Kidney epithelial cell (primary cell): ENCODE measurements around the gene CDKN2A. TPM values are rescaled to one million over a fixed set of nuclear protein-coding genes. Genes with fewer than 3 reads are reported as not detected.

ENCODE experiments used
- DNase-seq: peaks from one replicate; pipeline ENCODE4 v3.0.0-alpha.2; 2010; ENCODE audit warnings: low read depth
- H3K27me3 ChIP-seq: 2 replicates; pipeline ENCODE4 v1.6.0; 2011; ENCODE audit warnings: low read length; ENCODE audit not compliant: control insufficient read depth, insufficient read depth
- H3K36me3 ChIP-seq: 2 replicates; pipeline ENCODE4 v1.5.1; 2011; ENCODE audit warnings: low read length; ENCODE audit not compliant: control insufficient read depth, insufficient read depth
- H3K4me3 ChIP-seq: 2 replicates; pipeline ENCODE4 v1.5.1; 2011; ENCODE audit warnings: low read depth, mild to moderate bottlenecking, control low read depth, low read length
- total RNA-seq: library from RNA; depleted of rRNA; stranded (reverse); fragments of >200 nt; gene quantifications from 2 replicates; pipeline ENCODE4 v1.2.3, GENCODE V29; 2015
- TF ChIP-seq, protein P1 (sequence below): IDR thresholded peaks from 2 replicates; pipeline ENCODE4 v1.5.1; 2011; ENCODE audit warnings: mild to moderate bottlenecking, moderate library complexity, low read length, control low read depth, inconsistent platforms; ENCODE audit not compliant: insufficient read depth, poor library complexity, severe bottlenecking

CDKN2A gene
- total RNA-seq = 1.7 and 3.6 TPM in 2 replicates

DNA sequence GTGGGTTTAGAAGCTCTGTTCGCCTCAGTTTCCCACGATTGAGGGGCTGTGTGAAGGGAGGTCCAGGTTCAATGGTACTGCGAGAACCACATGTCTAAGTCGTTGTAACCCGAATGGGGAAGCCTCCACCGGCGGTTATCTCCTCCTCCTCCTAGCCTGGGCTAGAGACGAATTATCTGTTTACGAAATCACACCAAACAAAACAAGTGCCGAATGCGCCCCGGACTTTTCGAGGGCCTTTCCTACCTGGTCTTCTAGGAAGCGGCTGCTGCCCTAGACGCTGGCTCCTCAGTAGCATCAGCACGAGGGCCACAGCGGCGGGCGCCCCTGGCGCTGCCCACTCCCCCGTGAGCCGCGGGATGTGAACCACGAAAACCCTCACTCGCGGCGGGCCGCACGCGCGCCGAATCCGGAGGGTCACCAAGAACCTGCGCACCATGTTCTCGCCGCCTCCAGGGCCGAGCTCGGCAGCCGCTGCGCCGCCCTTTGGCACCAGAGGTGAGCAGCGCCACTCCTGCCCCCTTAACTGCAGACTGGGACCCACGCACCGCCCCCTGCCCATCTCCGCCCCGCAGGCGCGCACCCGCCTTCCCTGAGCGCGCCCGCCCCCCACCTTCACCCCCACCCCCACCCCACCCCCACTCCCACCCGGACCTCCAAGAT lies at the start of gene CDKN2A:
TSS of gene CDKN2A (minus strand) at position 500 of the 663 bp plus-strand sequence.
- TF ChIP-seq, protein P1, sequence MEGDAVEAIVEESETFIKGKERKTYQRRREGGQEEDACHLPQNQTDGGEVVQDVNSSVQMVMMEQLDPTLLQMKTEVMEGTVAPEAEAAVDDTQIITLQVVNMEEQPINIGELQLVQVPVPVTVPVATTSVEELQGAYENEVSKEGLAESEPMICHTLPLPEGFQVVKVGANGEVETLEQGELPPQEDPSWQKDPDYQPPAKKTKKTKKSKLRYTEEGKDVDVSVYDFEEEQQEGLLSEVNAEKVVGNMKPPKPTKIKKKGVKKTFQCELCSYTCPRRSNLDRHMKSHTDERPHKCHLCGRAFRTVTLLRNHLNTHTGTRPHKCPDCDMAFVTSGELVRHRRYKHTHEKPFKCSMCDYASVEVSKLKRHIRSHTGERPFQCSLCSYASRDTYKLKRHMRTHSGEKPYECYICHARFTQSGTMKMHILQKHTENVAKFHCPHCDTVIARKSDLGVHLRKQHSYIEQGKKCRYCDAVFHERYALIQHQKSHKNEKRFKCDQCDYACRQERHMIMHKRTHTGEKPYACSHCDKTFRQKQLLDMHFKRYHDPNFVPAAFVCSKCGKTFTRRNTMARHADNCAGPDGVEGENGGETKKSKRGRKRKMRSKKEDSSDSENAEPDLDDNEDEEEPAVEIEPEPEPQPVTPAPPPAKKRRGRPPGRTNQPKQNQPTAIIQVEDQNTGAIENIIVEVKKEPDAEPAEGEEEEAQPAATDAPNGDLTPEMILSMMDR = no peak
- H3K36me3 ChIP-seq = no peaks in the 10 kb centered on the region
- no peak for DNase-seq
- H3K27me3 ChIP-seq = peaks cover 10% of the 10 kb centered on the region
- peak within 1 kb of the TSS; percentile 57 for H3K4me3 ChIP-seq

DNA sequence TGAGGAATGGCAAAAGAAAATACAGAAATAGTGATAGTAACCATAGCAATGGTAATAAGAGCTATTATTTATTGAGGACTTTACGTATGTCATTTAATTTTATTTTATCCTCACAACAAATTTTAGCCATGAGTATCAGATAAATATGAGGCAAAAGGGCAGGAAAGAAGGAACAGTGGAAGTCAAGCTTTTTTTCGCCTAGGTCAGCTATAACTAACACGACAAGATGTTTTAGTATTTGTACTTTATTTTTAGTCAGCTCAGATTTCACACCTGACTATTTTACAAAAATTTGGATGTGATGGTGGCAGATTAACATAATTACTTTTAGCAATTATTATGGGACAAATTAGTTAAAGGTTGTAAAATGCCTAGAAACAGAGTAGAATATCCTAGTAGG lies 49.7 kb upstream of the CDKN2A start:
- Histone ChIP-seq H3K4me3 (no peak overlapping the region), H3K27me3 (no peaks in the 10 kb centered on the region), H3K36me3 (no peaks in the 10 kb centered on the region)
- DNase-seq = no peak
- TF ChIP-seq, protein P1 = no peak

DNA sequence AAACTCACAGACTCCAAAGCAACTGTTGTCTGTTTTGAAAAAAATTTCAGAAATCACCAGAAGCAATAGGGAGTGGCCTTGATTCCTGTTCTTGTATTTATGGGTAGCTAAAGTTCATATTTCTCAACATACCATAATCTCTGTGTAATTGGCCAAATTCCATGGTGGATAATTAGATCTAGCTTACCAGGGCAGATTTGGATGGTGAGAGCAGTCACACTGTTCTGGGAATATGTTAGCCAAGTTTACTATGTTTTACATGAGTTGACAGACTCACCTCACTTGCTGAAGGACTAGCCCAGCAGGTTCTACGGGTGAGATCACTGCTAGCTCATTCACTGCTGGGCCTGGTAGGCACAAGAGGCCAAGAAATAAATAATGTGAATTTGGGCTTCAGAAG lies 47.6 kb upstream of the CDKN2A start:
- H3K36me3 ChIP-seq = no peaks in the 10 kb centered on the region
- no peak for DNase-seq
- no peaks in the 10 kb centered on the region for H3K27me3 ChIP-seq
- no peak overlapping the region for H3K4me3 ChIP-seq
- TF ChIP-seq, protein P1 = no peak

DNA sequence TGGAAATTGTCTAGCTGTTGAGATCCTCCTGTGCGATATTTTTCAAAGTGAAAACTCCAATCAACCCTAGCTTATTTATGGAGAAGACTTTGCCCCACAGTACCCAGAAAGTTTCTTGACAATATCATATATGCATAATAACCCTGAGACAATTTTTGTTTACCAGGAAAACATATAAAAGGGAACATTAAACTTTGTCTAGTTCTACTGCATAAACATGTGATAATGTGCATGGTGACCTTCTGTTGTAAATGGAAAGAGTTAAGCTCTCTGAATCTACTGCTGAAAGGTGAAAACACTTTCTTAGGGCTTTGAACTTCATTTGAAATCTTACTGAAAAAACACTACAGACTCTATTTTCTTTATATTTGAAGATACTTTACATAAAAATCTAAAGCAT lies 47.2 kb upstream of the CDKN2A start:
- Histone ChIP-seq H3K36me3 (no peaks in the 10 kb centered on the region), H3K4me3 (no peak overlapping the region), H3K27me3 (no peaks in the 10 kb centered on the region)
- TF ChIP-seq, protein P1 = no peak
- DNase-seq = no peak

DNA sequence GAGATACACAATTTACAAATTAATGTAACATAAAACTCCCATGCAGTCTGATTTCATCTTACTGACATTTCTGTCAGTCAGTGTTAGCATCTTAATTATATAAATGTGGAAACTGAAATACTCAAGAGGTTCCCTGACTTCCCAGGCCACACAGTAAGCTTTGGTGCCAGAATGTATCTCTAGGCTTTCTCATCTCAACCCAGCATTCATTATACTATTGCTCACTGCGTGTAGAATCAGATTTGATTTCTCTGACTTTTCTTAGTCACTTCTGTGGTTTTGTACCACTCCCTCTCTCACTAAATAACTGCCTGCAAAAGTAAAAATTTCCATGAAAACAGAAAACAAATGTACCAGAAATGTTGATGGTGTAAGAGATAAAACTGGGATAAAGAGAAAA lies 46.6 kb upstream of the CDKN2A start:
- no peak overlapping the region for H3K4me3 ChIP-seq
- DNase-seq = no peak
- TF ChIP-seq, protein P1 = no peak

DNA sequence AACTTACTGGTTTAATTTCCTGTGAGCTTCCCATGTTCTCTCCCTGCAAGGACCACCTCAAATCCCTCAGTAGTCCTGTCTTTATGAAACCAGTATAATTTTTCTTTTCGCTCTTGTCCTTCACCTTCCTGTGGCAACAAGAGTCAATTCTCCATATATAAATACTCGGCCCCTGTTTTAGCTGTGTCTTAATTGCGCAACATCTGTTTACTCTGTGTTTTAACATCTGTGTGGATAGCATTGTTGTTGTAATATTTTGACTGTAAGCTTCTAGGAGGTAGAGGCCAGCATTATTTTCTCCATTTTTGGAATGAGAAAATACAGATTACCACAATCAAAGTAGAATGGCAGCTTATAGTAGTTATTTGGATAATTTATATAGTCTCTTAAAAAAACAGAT lies 45.1 kb upstream of the CDKN2A start:
- TF ChIP-seq, protein P1 = no peak
- H3K27me3 ChIP-seq = no peaks in the 10 kb centered on the region
- DNase-seq = no peak
- H3K36me3 ChIP-seq = no peaks in the 10 kb centered on the region
- no peak overlapping the region for H3K4me3 ChIP-seq

More for the DNA sequence above, 46.6 kb upstream of the CDKN2A start:
- Histone ChIP-seq H3K36me3 (no peaks in the 10 kb centered on the region), H3K27me3 (no peaks in the 10 kb centered on the region)
